Astrocyte (in vitro differentiated cells and primary cell): Measurements from ENCODE around the gene AREG. TPM values are rescaled to one million over a fixed set of nuclear protein-coding genes. Genes with fewer than 3 reads are reported as not detected.
"Not testable (repeated sequence)": the region's sequence is repeated elsewhere in the genome, so short reads cannot be mapped to it uniquely, and the experiment has no call there.

Experiments
- DNase-seq: peaks from one replicate; pipeline ENCODE4 v3.0.0-alpha.2; 2010; ENCODE audit warnings: low read depth
- FAIRE-seq: peaks from 2 replicates; lab custom pipeline; 2011; peaks lifted over from hg19 to GRCh38; lab: Jason Lieb, UNC
- H2AFZ ChIP-seq: 2 replicates; pipeline ENCODE4 v1.6.0; 2012; ENCODE audit warnings: low read depth, low read length, inconsistent platforms
- H3K27ac ChIP-seq: 2 replicates; pipeline ENCODE4 v1.5.1; 2011; ENCODE audit warnings: low read depth, low read length, inconsistent platforms
- H3K27me3 ChIP-seq: 2 replicates; pipeline ENCODE4 v1.6.0; 2011; ENCODE audit warnings: low read length, inconsistent platforms; ENCODE audit not compliant: insufficient read depth
- H3K36me3 ChIP-seq: 2 replicates; pipeline ENCODE4 v1.5.1; 2011; ENCODE audit warnings: low read length, inconsistent platforms; ENCODE audit not compliant: insufficient read depth
- H3K4me1 ChIP-seq: 2 replicates; pipeline ENCODE4 v1.5.1; 2011; ENCODE audit warnings: low read length, inconsistent platforms; ENCODE audit not compliant: insufficient read depth
- H3K4me2 ChIP-seq: 2 replicates; pipeline ENCODE4 v1.6.0; 2012; ENCODE audit warnings: low read length, inconsistent platforms
- H3K4me3 ChIP-seq: 2 replicates; pipeline ENCODE4 v1.5.1; 2011; ENCODE audit warnings: low read depth, mild to moderate bottlenecking, low read length, inconsistent platforms; ENCODE audit not compliant: insufficient read depth
- H3K79me2 ChIP-seq: 2 replicates; pipeline ENCODE4 v1.6.0; 2012; ENCODE audit warnings: mild to moderate bottlenecking, low read length, inconsistent platforms; ENCODE audit not compliant: insufficient read depth
- H3K9ac ChIP-seq: 2 replicates; pipeline ENCODE4 v1.6.0; 2012; ENCODE audit warnings: mild to moderate bottlenecking, low read length, inconsistent platforms
- H3K9me3 ChIP-seq: 2 replicates; pipeline ENCODE4 v1.5.1; 2012; ENCODE audit warnings: low read depth, mild to moderate bottlenecking, low read length, inconsistent platforms; ENCODE audit not compliant: insufficient read depth
- H4K20me1 ChIP-seq: 2 replicates; pipeline ENCODE4 v1.6.0; 2012; ENCODE audit warnings: low read length, inconsistent platforms; ENCODE audit not compliant: insufficient read depth
- H3K27ac Mint-ChIP-seq: one replicate; pipeline ENCODE4 v1.8.0; 2021; ENCODE audit warnings: mild to moderate bottlenecking, mixed read lengths; ENCODE audit not compliant: unreplicated experiment
- H3K27me3 Mint-ChIP-seq: one replicate; pipeline ENCODE4 v1.8.0; 2021; ENCODE audit warnings: low read depth, mixed read lengths; ENCODE audit not compliant: unreplicated experiment
- H3K36me3 Mint-ChIP-seq: one replicate; pipeline ENCODE4 v1.8.0; 2021; ENCODE audit warnings: low read depth, mixed read lengths; ENCODE audit not compliant: unreplicated experiment
- H3K4me1 Mint-ChIP-seq: one replicate; pipeline ENCODE4 v1.8.0; 2021; ENCODE audit warnings: low read depth, mixed read lengths; ENCODE audit not compliant: unreplicated experiment
- H3K4me3 Mint-ChIP-seq: one replicate; pipeline ENCODE4 v1.8.0; 2021; ENCODE audit warnings: mild to moderate bottlenecking, moderate library complexity, mixed read lengths; ENCODE audit not compliant: unreplicated experiment
- H3K9me3 Mint-ChIP-seq: one replicate; pipeline ENCODE4 v1.8.0; 2021; ENCODE audit warnings: mild to moderate bottlenecking, mixed read lengths; ENCODE audit not compliant: unreplicated experiment
- CTCF ChIP-seq: IDR thresholded peaks from 2 replicates; pipeline ENCODE4 v1.5.1; 2011; ENCODE audit warnings: low read depth, mild to moderate bottlenecking, inconsistent platforms, low read length, moderate library complexity; ENCODE audit not compliant: insufficient read depth
- EZH2 ChIP-seq: IDR thresholded peaks from 2 replicates; pipeline ENCODE4 v1.6.1; 2012; ENCODE audit warnings: mild to moderate bottlenecking, low read length, inconsistent platforms; ENCODE audit not compliant: insufficient read depth
- total RNA-seq: library from RNA; stranded (reverse); gene quantifications from 2 replicates; pipeline ENCODE4 v1.2.1, GENCODE V29; 2021

AREG gene
- total RNA-seq, 1 donor from 2014 or later: 1.5 TPM

GRCh38 chr4:74397748-74398426 lies 47.0 kb upstream of the AREG start:
- Histone ChIP-seq H3K9me3 (no peaks in the 10 kb centered on the region), H4K20me1 (no peaks in the 10 kb centered on the region), H3K27ac (no peak overlapping the region), H2AFZ (no peak overlapping the region), H3K4me3 (no peak overlapping the region), H3K36me3 (no peaks in the 10 kb centered on the region), H3K27me3 (no peaks in the 10 kb centered on the region), H3K4me2 (no peak overlapping the region), H3K79me2 (no peaks in the 10 kb centered on the region), H3K9ac (no peak overlapping the region), H3K4me1 (peaks cover 11% of the 10 kb centered on the region)
- DNase-seq (no peak), FAIRE-seq (no peak)
- H3K4me1 Mint-ChIP-seq: peaks cover 12% of the 10 kb centered on the region
- no peak for TF ChIP-seq EZH2
- no peak for TF ChIP-seq CTCF
- no peak overlapping the region for H3K4me3 Mint-ChIP-seq
- no peaks in the 10 kb centered on the region for H3K9me3 Mint-ChIP-seq
- H3K27ac Mint-ChIP-seq: no peak overlapping the region
- no peaks in the 10 kb centered on the region for H3K36me3 Mint-ChIP-seq
- H3K27me3 Mint-ChIP-seq: no peaks in the 10 kb centered on the region

GRCh38 chr4:74398894-74399589 lies 45.9 kb upstream of the AREG start:
- FAIRE-seq, H3K36me3 Mint-ChIP-seq: not testable (repeated sequence)

GRCh38 chr4:74400395-74400794 lies 44.5 kb upstream of the AREG start:
- TF ChIP-seq CTCF: no peak
- TF ChIP-seq EZH2: no peak
- FAIRE-seq (no peak), DNase-seq (no peak)
- no peaks in the 10 kb centered on the region for H3K27me3 ChIP-seq
- no peak overlapping the region for H3K27ac ChIP-seq
- H3K4me3 ChIP-seq: no peak overlapping the region
- H3K36me3 ChIP-seq: no peaks in the 10 kb centered on the region
- H3K9me3 Mint-ChIP-seq: no peaks in the 10 kb centered on the region
- no peaks in the 10 kb centered on the region for H3K9me3 ChIP-seq
- H4K20me1 ChIP-seq: no peaks in the 10 kb centered on the region
- H3K79me2 ChIP-seq: no peaks in the 10 kb centered on the region
- no peak overlapping the region for H3K4me3 Mint-ChIP-seq
- no peaks in the 10 kb centered on the region for H3K4me1 Mint-ChIP-seq
- peaks cover 4% of the 10 kb centered on the region for H3K4me1 ChIP-seq
- H3K4me2 ChIP-seq: no peak overlapping the region
- no peaks in the 10 kb centered on the region for H3K27me3 Mint-ChIP-seq
- no peak overlapping the region for H3K9ac ChIP-seq
- H3K27ac Mint-ChIP-seq: no peak overlapping the region
- no peaks in the 10 kb centered on the region for H3K36me3 Mint-ChIP-seq
- no peak overlapping the region for H2AFZ ChIP-seq

More at GRCh38 chr4:74398894-74399589, 45.9 kb upstream of the AREG start:
- not testable (repeated sequence) for H2AFZ ChIP-seq, H3K27ac Mint-ChIP-seq, H3K27me3 Mint-ChIP-seq, H3K4me3 ChIP-seq, H3K9me3 ChIP-seq, H3K9ac ChIP-seq, H3K36me3 ChIP-seq, H3K27ac ChIP-seq, H3K9me3 Mint-ChIP-seq, H4K20me1 ChIP-seq, H3K4me2 ChIP-seq, H3K27me3 ChIP-seq, H3K4me3 Mint-ChIP-seq, H3K79me2 ChIP-seq, DNase-seq
- peaks cover 12% of the 10 kb centered on the region for H3K4me1 Mint-ChIP-seq
- H3K4me1 ChIP-seq: peaks cover 11% of the 10 kb centered on the region
